CD4-positive, alpha-beta T cell treated with Interleukin-6 for 4 hours (primary cell): ENCODE data around the gene CNGB1.
"Not testable (repeated sequence)": the region's sequence is repeated elsewhere in the genome, so short reads cannot be mapped to it uniquely, and the experiment has no call there.

Source experiments
- DNase-seq: peaks from one replicate; pipeline ENCODE4 v3.0.0-alpha.2; 2020; ENCODE audit warnings: mixed read lengths

Gene CNGB1

DNA sequence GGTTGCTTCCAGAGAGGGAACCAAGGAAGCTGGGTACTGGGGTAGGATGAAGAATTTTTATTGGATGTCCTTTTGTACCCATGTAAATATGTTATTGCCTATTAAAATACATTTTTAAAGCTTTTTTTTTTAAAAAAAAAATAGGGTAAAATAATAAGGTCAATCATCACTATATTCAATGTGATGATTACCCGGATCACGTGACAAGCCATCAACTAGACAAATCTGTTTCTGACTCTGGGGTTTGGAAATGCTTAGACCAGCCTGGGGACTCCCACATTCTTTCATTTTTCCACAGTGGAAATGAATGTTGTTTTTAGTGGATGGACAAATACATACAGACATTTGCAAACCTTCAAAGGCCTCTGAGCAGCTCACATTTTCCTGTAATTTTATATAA is 88.7 kb downstream of the CNGB1 start:
- DNase-seq, result no peak

DNA sequence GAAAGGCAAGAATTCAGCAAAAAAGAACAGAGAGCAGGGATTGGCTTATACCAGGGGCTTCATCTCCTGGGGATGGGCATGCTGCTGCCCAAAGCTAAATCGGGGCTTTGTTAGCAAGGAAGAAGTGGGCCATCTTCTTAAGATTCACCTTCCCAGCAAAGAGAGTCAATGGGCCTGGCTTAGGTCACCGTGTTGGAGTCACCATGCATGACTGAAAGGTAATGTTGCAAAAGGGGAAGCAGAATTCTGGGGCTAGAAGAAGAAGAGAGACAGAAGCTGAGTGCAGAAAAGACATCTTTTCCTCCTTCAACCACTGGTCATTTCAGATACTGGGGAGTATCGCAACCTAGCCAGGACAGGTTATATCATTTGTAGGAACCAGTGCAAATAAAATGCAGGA is 92.3 kb downstream of the CNGB1 start:
- DNase-seq, result no peak

DNA sequence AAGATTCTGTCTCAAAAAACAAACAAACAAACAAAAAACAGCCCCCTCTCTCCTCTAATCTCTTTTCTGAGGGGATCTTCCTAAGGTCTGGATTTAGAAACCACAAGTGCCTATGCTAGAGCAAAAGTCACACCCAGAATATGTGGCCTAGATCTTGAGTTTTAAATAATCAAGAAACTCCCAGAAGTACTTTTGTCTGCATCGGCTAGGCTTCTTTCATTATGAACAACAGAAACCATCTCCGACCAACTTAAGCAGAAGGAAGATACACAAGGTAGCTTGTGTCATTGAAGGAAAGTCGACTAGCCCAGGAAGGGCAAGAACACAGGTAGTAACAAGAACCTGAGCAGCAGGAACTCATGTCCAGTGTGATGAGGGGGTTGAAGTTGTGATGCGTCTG is 94.7 kb downstream of the CNGB1 start:
- no peak for DNase-seq

DNA sequence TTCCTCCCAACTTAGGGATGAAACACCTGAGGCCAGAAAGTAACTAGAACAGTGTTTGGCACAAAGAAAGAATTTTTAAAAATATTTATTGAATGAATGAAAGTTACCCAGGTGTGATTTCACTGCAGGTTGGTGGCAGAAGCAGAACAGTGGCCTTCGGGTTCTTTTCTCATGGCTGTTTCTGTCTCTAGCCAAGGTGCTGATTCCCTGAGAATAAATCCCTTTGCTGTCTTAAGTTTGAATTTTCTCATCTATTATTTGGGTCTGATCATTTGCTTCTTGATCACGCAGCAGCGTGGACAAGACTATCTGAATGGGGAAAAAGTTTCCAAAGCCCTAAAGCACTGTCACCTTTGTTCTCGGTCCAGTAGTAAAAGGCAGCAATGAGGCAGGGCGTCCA is 95.6 kb downstream of the CNGB1 start:
- no peak for DNase-seq

DNA sequence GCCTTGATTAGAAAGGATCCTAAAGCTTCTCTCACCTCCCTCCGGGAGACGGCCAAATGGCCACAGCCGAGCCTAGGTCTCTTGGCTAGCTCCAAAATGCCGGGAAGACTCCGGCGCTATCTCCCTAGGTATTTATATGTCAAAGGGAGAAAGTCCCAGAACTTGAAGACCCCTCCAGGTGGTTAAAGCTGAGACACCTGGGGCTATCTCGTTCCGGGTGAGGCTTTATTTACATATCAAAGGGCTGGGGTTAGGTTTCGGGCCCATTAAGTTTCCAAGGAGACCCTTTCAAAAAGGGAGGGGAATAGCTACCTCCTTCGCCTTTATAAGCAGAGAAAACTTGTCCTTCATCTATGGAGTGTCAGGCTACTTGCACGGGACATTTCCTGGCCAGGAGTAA is 97.7 kb downstream of the CNGB1 start:
- DNase-seq, result no peak

DNA sequence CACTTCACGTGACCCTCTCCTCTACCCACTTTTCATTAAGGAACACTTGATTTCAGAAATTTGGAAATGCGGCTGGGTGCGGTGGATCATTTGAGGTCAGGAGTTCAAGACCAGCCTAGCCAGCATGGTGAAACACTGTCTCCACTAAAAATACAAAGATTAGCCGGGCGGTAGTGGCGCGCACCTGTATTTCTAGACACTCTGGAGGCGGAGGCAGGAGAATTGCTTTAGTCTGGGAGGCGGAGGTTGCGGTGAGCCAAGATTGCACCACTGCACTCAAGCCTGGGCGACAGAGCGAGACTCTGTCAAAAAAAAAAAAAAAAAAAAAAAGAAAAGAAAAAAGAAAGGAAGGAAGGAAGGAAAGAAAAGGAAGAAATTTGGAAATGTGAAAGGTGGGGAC is 98.2 kb downstream of the CNGB1 start:
- not testable (repeated sequence) for DNase-seq

DNA sequence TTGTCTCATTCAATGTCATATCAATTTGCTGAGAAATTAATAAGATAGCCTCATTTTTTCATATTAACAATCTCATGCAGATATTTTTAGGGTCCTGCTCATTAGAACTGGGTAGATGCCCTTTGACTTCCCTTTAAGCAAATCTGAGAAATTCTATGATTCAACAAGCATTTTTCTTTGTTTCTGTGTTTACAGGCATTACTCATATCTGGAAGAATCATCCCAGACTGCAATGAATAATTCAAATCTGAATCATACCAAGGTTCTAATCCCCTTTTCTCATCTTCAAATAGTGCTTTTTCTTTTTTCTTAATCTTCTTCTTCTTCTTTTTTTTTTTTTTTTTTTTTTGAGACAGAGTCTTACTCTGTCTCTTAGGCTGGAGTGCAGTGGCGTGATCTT is 99.5 kb downstream of the CNGB1 start:
- DNase-seq, result no peak

DNA sequence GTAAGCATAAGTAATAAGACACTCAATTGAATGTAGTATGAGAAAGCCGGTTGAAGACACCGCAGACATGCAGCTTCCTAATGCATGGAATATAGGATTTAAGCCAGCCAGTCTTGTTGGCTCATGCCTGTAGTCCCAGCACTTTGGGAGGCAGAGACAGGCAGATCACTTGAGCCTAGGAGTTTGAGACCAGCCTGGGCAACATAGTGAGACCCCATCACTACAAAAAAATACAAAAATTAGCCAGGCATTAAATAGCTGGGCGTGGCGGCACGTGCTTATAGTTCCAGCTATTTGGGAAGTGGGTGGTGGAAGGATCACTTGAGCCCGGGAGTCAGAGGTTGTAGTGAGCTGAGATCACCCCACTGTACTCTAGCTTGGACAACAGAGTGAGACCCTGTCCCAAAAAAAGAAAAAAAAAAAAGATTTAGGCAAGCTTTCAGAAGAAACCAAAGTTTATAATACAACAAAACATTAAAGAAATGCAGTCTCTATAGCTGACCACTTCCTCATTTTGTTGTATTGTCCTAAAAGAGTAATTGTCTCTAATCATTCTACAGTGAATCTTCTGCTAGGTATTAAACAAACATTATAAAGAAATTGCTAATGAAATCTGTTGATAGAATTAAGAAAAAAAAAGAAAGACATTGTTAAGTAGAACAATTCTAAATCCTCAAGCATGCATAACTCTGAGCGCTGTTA is 100.0 kb downstream of the CNGB1 start:
- DNase-seq, result no peak

DNA sequence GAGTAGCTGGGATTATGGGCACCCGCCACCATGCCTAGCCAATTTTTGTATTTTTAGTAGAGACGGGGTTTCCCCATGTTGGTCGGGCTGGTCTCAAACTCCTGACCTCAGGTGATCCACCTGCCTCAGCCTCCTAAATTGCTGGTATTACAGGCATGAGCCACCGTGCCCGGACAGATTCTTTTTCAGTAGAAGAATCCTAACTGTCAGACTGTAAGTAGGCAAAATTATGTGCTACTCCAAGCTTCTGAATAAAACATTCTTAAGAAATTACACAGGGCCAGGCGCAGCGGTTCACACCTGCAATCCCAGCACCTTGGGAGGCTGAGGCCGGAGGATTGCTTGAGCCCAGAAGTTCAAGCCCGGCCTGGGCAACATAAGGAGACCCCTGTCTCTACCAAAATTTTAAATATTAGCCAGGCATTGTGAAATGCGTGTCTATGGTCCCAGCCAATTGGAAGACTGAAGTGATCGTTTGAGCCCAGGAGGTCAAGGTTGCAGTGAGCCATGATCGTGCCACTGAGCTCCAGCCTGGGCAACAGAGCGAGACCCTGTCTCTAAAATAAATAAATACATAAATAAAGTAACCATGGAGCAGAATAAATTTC is 101.9 kb downstream of the CNGB1 start:
- DNase-seq, result no peak

DNA sequence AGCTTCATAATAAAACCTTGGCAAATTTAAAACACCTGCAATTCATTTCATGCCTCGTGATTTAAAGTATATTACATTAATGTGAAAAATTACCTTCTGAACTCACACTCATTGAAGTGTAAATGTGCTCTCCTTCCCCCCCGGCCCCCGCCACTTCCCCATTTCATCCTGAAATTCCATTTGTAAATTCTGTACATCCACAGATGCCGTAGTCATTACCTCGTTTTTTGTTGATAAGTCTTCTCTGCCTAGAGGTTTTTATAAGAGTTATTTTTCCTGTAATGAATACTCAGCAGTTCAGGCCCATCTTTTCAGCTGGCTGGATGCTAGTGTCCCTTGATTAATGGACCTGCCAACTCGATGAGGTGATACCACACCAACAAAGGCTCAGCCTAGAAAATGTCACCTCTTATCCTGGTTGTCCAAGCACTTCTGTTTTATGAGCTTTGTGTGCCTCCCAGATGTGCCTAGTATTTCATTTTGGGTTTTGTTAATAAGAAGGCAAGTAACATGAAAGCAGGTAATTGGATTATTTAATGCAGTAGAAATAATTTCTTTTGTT is 103.8 kb downstream of the CNGB1 start:
- no peak for DNase-seq

DNA sequence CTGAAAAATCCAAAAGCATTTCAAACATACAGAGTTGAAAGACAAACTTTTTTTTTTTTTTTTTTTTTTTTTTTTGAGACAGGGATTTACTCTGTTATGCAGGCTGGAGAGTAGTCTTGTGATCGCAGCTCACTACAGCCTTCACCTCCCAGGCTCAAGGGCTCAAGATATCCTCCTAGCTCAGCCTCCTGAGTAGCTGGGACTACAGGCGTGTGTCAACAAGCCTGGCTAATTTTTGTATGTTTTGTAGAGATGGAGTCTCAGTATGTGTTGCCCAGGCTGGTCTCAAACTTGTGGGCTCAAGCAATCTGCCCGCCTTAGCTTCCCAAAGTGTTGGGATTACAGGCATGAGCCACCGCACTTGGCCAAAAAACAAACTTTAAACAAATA is 104.4 kb downstream of the CNGB1 start:
- DNase-seq, result no peak

DNA sequence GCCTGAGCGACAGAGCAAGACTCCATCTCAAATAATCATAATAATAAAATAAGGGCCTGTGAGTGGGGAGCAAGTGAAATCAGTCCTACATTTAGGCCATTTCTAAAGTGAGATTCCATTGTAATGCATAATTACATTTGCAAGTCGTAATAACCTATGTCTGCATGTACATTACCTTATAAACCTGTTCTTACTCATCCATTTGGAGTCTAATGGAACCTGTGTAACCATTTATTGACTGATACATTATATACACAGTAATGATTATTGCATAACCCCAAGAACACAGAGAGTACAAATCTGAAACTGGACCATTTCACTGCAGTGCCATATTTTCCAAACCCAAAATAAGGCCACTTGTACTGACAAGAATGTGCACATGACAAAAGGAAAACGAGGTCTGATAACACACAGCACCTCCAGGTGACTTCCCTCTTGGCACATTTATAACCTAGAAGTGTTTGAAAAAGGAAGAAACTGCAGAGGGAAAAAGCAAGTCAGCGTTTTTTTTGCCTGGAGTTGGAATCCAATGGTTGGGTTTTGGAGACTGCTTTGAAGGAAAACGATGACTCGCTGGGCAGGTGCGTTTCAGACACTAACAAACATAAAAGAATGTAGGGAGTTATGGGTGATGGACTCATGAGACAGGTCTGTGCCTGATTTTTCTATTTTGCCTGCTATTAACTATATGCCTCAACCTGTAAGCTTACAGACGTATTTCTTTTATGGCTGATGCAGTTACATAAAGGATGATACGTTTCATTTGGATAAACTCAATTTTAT is 105.0 kb downstream of the CNGB1 start:
- no peak for DNase-seq

DNA sequence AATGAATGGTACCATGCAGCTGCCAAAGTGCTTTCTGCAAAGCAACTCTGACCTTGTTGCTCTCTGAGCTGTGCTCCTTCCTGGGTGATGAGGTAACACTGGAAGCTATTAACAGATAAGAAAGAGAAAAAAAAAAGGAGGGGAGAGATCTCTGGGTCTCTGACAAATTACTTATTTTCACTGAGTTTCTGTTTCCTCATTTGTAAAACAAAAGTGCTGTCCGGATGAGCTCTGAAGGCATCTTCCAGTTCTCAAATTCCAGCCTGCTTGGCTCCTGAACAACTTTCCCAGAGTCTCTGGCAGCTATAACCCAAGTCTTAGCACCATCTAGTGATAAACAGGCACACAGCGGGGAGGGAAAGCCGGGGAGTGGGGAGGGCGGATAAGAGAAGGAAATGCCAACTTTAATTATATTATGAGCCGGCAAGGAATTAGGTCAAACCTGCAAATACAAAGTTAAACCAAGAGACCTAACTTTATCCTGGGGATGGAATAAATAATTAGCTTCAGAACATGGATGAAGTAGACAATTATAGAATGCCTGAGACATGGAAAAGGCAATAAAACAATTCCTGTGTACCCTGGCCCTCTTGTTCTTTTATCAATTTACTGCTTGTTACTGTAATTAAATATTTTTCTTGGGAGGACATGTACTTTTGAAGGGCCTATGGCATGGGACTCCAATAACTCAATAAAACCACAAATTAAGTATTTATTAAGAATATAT is 107.3 kb downstream of the CNGB1 start:
- peak; percentile 10 for DNase-seq

DNA sequence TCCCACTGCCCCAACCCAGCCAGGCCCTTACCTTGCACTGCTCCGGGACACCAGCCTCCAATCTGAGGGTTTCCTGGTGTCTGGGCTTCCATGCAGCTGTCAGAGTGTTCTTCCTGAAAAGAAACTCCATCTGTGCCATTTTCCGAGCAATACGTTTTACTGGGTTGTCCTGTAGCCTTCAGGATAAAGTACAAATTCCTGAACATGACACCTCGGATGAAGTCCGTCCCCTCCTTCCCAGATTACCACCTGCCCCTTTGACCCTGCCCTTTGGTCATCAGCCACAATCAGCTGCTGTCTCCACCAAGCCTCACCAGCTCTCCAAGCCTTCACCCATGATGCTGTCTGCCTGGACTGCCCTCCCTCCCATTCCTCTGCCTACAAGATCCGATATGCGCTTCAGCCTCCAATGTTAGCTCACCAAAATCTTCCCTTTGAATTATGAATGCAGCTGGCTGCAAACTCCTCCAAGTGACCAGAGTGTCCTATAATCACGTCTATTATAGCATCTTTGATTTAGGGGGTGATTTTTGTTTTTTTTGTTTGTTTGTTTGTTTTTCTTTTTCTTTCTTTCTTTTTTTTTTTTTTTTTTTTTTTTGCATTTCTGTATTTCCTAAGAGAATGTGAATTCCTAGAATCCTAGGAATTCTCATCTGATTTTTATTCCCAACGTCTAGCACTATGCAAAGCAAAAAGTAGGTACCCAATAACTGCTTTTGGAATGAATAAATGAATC is 108.1 kb downstream of the CNGB1 start:
- DNase-seq, result no peak

DNA sequence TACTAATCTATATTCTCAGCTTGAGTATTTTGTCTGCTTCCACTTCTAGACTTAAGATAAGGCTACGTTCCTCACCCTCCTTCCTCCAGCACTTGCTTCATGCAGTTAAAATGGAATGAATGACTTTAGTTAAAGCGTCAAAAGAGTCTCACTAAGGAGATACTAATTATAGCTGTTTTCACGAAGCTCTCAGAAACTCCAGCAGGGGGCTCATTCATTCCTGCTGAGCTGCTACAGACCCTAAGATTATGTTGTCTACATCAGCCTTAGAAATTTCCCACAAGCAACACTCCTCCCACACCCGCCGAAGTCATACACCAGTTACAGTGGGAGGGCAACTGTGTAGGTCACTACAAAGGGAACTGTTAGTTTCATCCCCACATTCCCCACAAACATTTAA is 111.6 kb downstream of the CNGB1 start:
- DNase-seq, result peak; percentile 4

DNA sequence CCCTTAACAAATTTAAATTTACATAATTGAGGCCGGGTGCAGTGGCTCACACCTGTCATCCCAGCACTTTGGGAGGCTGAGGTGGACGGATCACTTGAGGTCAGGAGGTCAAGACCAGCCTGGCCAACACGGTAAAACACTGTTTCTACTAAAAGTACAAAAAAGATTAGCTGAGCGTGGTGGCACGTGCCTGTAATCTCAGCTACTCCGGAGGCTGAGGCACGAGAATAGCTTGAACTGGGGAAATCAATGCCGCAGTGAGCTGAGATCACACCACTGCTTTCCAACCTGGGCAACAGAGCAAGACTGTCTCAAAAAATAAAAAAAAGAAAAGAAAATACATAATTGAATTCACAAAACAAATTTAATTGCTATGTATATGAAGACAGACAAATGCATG is 112.3 kb downstream of the CNGB1 start:
- no peak for DNase-seq

DNA sequence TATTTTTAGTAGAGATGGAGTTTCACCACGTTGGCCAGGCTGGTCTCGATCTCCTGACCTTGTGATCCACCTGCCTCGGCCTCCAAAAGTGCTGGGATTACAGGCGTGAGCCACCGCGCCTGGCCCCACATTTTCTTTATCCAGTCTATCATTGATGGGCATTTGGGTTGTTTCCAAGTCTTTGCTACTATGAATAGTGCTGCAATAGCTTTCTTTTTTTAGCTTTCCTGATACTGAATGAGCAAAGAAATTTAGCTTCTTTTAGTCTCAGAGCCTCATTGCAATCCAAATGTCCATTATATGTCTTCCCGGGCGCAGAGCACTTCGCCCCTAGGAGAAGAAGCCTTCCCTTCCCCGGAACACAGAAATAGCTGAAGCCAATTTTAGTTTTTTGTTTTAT is 112.9 kb downstream of the CNGB1 start:
- not testable (repeated sequence) for DNase-seq

DNA sequence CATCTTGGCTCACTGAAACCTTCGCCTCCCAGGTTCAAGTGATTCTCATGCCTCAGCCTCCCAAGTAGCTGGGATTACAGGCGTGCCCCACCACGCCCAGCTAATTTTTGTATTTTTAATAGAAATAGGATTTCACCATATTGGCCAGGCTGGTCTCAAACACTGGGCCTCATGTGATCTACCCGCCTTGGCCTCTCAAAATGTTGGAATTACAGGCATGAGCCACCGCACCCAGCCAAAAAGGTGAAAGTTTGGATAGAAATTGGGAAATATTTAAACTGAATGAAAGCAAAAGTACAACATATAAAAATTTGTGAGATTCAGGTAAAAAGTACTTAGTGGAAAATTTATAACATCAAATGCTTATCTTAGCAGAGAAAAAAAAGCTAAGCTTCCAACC is 115.7 kb downstream of the CNGB1 start:
- DNase-seq, result no peak

DNA sequence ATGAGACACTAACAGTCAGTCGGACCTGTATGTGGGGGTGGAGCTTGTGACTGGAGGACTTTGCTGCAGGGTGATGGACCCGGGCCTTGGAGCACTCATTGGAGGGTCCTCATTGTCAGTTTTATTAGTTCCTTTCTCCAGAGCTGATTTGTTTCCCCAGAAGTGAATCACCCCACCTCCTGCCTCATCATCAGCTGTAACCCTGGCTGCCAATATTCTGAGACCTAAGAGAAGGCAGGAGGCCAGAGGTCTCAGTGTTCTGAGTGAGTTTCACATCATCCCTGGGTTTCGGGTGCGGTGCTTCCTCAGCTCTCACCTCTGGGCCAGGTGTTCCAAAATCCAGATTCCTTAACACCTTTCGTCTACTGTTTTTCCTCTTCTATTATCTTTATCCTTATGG is 118.7 kb downstream of the CNGB1 start:
- DNase-seq, result no peak

DNA sequence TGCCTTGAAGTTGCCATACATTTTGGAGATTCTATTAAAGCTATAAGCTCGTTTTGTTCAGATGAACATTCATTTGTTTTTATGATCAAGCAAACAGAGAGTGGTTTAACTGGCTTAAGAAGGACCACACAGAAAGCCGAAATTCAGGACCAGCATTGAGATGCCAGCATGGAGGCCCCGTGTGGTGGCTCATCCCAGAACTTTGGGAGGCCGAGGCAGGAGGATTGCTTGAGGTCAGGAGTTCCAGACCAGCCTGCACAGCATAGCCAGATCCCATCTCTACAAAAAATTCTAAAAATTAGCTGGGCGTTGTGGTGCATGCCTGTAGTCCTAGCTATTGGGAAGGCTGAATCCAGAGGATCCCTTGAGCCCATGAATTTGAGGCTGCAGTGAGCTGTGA is 122.7 kb downstream of the CNGB1 start:
- no peak for DNase-seq

DNA sequence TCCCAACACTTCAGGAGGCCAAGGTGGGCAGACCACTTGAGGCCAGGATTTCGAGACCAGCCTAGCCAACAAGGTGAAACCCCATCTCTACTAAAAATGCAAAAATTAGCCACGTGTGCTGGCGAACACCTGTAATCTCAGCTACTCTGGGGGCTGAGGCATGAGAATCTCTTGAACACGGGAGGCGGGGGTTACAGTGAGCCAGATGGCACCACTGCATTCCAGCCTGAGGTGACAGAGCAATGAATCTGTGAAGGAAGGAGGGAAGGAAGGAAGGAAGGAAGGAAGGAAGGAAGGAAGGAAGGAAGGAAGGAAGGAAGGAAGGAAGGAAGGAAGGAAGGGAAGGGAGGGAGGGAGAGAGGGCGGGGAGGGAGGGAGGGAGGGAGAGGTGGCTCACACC is 124.0 kb downstream of the CNGB1 start:
- DNase-seq, result not testable (repeated sequence)

DNA sequence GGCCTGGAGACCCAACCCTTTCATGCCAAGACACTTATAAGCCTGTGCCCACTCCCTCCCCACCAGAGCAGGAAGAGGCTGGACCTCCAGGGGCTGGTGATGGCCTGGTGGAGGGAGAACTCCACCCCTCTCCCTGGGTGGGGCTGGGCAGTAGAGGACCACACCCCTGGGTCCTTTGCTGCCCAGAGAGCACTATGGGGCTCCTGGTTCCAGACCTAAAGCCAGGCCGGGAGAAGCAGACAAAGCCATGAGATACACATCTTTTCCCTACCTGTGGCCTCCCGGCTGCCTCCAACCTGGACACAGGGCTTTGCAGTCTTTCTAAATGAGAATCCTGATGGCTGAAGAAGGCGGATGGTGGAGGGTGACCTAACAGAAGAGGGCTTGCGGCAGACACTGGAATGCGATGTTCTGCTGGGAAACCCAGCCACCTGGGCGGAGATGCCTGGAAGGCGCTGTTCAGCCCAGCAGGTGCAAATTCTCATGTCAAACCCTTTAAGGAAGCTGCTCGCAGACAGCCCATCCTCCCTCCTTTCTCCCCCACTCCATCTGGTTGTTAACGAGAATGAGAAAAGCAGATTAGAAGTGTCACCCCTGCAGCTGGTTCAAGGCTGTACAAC is 124.7 kb downstream of the CNGB1 start:
- DNase-seq, result no peak
